Pancreas (tissue), 10 donors: Measurements from ENCODE around the gene JUN. TPM values are rescaled to one million over a fixed set of nuclear protein-coding genes. Genes with fewer than 3 reads are reported as not detected.

ENCODE experiments used
- ATAC-seq, 4 donors: fragments of 200-7000 bp; cut with Tn5 transposase; one replicate each; pipeline versions ENCODE4 v1.8.0 to v1.9.1; 2020; ENCODE audit warnings: mild to moderate bottlenecking in 4 of 4, moderate library complexity in 4 of 4
- DNase-seq, 6 donors: peaks; one replicate each; pipeline ENCODE4 v3.0.0-alpha.2; 2020
- FAIRE-seq: peaks from 2 replicates; lab custom pipeline; 2012; peaks lifted over from hg19 to GRCh38; lab: Jason Lieb, UNC
- H3K27ac ChIP-seq, 4 donors: fragments of 200-600 bp; sonication (generic); 1 replicate in 3 of 4; 2 replicates in 1 of 4; pipeline versions ENCODE4 v1.5.0 to v1.8.0; 2020
- H3K27me3 ChIP-seq, 4 donors: fragments of 200-600 bp; one replicate each; pipeline ENCODE4 v1.8.0; 2021
- H3K36me3 ChIP-seq, 3 donors: fragments of 200-600 bp; sonication (generic) in 1 of 3; one replicate each; pipeline versions ENCODE4 v1.5.0 to v1.8.0; 2020 to 2021
- H3K4me1 ChIP-seq, 3 donors: fragments of 200-600 bp; one replicate each; pipeline ENCODE4 v1.8.0; 2021
- H3K4me3 ChIP-seq, 4 donors: fragments of 200-600 bp; sonication (generic) in 2 of 4; one replicate each; pipeline versions ENCODE4 v1.5.0 to v1.8.0; 2020 to 2021
- H3K9me3 ChIP-seq, 4 donors: fragments of 200-600 bp; one replicate each; pipeline ENCODE4 v1.8.0; 2021
- WGBS, 2 donors: extraction: QIAGEN DNeasy Blood & Tissue Kit; methylation state at CpG; one replicate each; pipeline ENCODE4 v1.1.7; 2013; 5-methylcytosine and 5-hydroxymethylcytosine counted together
- intact Hi-C, 3 donors: fragments of 100-400 bp; cut with DNase I; formaldehyde crosslinking; loops; one replicate each; pipeline versions ENCODE4 v1.11.1 to v1.14.2; 2022
- polyA plus RNA-seq, 2 donors: library from polyadenylated mRNA; stranded (reverse); fragments of 200-250 nt; gene quantifications; one replicate each; pipeline ENCODE4 v1.2.3, GENCODE V29; 2013
- total RNA-seq, 6 donors: library from RNA; stranded (reverse); fragmentation: NEBNext Ultra II Directional in 4 of 6; extraction: Animal tissue kit (Norgen Biotek cat#: 25700) in 4 of 6; gene quantifications; one replicate each; pipeline versions ENCODE4 v1.2.1 to v1.2.4, GENCODE V29; 2021 to 2023
- TF ChIP-seq, protein P1 (sequence below), 4 donors: fragments of 200-600 bp; sonication (generic) in 3 of 4; IDR thresholded peaks; one replicate each; pipeline versions ENCODE4 v1.5.0 to v1.8.0; 2021; ENCODE audit warnings: antibody characterized with exemption in 4 of 4
- donor health status: healthy with polysubstance abuse.
- donor health status: DM: no; HTN: no; CAD: no; lungs with moderate emphysema.
- donor health status: DM: no; HTN: no; CAD: no.
- donor health status: control.
- donor health status: control.
- donor health status: Bipolar disorder and iron deficiency.
- donor health status: DM: yes; HTN: yes; CAD: no.
- donor health status: DM: no; HTN: no; CAD: no.
- donor health status: DM: no; HTN: no; CAD: no.
- donor health status: DM: yes; HTN: yes; CAD: no.

JUN gene
- total and polyA plus RNA-seq, 8 donors: 45.0 to 134 (median 86.2) TPM

DNA sequence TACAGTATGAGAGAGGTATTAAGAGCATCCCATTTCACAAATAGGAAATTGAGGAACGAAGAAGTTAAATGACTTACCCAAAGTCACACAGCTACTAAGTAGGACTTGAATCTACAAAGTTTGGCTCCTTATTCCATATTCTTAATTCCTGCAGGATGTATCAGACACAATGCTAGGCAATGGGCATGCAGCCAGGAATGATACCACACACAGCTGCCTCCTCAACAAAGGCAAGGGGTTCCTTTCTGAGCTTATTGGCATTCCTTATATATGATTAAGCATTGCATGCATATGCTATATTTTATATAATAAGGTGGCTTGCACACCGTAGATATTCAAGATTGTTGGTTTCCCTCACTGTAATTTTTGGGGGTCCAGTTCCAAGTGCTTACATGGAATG, 34.2 kb upstream of the JUN start:
- FAIRE-seq (no peak), ATAC-seq (no peak), DNase-seq (no peak)
- H3K36me3 ChIP-seq: no peaks in the 10 kb centered on the region
- no peak overlapping the region for H3K27ac ChIP-seq
- no peaks in the 10 kb centered on the region for H3K9me3 ChIP-seq
- 92 to 95% methylated on average over 2 of the region's 2 CpGs for WGBS, 2 donors
- TF ChIP-seq, protein P1, sequence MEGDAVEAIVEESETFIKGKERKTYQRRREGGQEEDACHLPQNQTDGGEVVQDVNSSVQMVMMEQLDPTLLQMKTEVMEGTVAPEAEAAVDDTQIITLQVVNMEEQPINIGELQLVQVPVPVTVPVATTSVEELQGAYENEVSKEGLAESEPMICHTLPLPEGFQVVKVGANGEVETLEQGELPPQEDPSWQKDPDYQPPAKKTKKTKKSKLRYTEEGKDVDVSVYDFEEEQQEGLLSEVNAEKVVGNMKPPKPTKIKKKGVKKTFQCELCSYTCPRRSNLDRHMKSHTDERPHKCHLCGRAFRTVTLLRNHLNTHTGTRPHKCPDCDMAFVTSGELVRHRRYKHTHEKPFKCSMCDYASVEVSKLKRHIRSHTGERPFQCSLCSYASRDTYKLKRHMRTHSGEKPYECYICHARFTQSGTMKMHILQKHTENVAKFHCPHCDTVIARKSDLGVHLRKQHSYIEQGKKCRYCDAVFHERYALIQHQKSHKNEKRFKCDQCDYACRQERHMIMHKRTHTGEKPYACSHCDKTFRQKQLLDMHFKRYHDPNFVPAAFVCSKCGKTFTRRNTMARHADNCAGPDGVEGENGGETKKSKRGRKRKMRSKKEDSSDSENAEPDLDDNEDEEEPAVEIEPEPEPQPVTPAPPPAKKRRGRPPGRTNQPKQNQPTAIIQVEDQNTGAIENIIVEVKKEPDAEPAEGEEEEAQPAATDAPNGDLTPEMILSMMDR (IDR thresholded peaks at IDR 0.05): no peak
- no peak overlapping the region for H3K4me3 ChIP-seq
- peaks cover 0 to 8% (median 0%) of the 10 kb centered on the region in 3 donors for H3K4me1 ChIP-seq
- no peaks in the 10 kb centered on the region for H3K27me3 ChIP-seq
- intact Hi-C loops: no loop called here

DNA sequence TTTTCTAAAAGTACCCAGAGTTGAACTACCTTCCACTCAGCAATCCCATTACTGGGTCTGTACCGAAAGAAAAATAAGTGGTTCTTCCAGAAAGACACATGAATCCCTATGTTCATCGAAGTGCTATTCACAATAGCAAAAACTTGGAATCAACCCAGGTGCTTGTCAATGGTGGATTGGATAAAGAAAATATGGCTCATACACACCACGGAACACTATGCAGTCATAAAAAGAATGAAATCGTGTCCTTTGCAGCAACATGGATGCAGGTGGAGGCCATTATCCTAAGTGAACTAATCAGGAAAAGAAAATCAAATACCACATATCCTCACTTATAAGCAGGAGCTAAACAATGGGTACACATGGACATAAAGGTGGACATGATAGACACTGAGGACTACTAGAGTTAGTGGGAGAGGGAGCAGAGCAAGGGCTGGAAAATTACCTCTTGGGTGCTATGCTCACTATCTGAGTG, 32.9 kb upstream of the JUN start:
- intact Hi-C loops: no loop called here
- no peak for DNase-seq
- H3K27me3 ChIP-seq: no peaks in the 10 kb centered on the region
- H3K9me3 ChIP-seq: no peaks in the 10 kb centered on the region
- peaks cover 0 to 8% (median 7%) of the 10 kb centered on the region in 3 donors for H3K4me1 ChIP-seq
- peak in 1 of 4 donors; percentile 1 for ATAC-seq
- 4 to 7% methylated on average over 4 of the region's 4 CpGs for WGBS, 2 donors
- H3K4me3 ChIP-seq: peak overlapping the region; percentile 34 to 61 (median 40)
- peak overlapping the region; percentile 81 to 88 (median 88) for H3K27ac ChIP-seq
- TF ChIP-seq, protein P1 (IDR thresholded peaks at IDR 0.05): no peak
- no peak for FAIRE-seq
- no peaks in the 10 kb centered on the region for H3K36me3 ChIP-seq

DNA sequence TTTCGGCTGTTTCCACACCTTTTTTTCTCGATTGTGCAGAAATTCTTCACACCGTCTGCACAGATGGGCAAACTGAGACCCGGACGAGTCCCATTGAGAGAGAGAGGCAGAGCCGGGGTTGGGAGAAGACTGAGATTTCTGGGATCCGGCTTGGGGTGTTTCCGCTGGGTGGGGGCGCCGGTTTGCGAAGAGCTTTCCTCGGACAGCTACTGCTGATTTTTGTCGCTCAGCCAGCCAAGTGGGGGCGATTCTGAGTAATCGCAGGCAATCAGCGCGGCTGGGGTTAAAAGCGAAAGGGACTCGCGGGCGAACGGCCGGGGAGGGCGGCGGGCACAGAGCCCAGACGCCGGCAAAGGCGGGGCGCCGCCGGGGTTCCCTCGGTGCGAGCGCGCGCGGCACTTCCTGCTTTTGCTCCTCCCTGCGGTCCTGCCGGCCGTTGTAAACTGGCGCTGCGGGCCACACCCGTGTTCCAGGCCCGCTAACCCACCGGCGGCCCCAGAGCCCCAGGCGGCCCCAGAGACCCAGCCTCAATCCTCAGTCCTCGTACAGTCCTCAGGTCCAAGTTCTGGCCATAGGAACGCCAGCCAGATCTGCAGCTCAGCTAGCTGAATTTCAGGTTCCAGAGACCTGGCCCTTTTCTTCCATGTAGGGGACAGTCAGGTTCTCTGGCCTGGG, 32.4 kb upstream of the JUN start:
- TF ChIP-seq, protein P1 (IDR thresholded peaks at IDR 0.05): no peak
- peak; percentile 87 to 95 (median 90) for DNase-seq

DNA sequence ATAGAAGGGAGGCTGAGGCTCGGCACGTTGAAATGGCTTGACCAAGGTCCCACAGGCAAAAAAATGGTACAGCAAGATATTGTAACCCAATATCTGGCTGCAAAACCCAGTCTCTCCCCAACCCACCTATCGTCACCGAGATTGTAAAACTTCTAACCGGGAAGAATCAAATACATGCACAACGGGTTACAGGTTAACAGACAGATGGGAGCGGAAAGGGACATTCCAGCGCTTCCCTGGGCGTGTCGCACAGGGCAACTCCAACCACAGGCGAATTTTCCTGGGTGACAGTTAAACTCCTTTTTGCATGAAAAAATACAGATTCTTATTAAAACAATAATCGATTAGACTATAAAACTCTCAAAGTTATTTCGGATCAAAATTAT, 31.8 kb upstream of the JUN start:
- H3K36me3 ChIP-seq: no peaks in the 10 kb centered on the region
- FAIRE-seq (no peak), ATAC-seq (peak; percentile 39 to 55 (median 49)), DNase-seq (peak in 4 of 6 donors; percentile 32 to 41 (median 39))
- H3K4me1 ChIP-seq: peaks cover 0 to 13% (median 9%) of the 10 kb centered on the region in 3 donors
- intact Hi-C loops: no loop called here
- H3K27ac ChIP-seq: peak overlapping the region; percentile 81 to 88 (median 88)
- TF ChIP-seq, protein P1 (IDR thresholded peaks at IDR 0.05): no peak
- peak overlapping the region; percentile 34 to 61 (median 40) for H3K4me3 ChIP-seq
- H3K27me3 ChIP-seq: no peaks in the 10 kb centered on the region
- H3K9me3 ChIP-seq: no peaks in the 10 kb centered on the region
- WGBS, 2 donors: 0% methylated on average over 13 of the region's 13 CpGs

More for the DNA sequence above, 32.4 kb upstream of the JUN start:
- Histone ChIP-seq H3K4me1 (peaks cover 0 to 13% (median 9%) of the 10 kb centered on the region in 3 donors), H3K4me3 (peak overlapping the region; percentile 34 to 61 (median 40)), H3K9me3 (no peaks in the 10 kb centered on the region), H3K36me3 (no peaks in the 10 kb centered on the region), H3K27me3 (no peaks in the 10 kb centered on the region), H3K27ac (peak overlapping the region; percentile 81 to 88 (median 88))
- ATAC-seq (peak; percentile 84 to 94 (median 88)), FAIRE-seq (no peak)
- intact Hi-C loops: no loop called here
- WGBS, 2 donors: 0 to 1% methylated on average over 38 to 49 of the region's 49 CpGs
